ENCODE data around the gene CFAP126. TPM values are rescaled to one million over a fixed set of nuclear protein-coding genes. Genes with fewer than 3 reads are reported as not detected.
"Not testable (repeated sequence)": the region's sequence is repeated elsewhere in the genome, so short reads cannot be mapped to it uniquely, and the experiment has no call there.

The CFAP126 gene
- total RNA-seq, 1 experiment from 2014 or later = not detected

DNA sequence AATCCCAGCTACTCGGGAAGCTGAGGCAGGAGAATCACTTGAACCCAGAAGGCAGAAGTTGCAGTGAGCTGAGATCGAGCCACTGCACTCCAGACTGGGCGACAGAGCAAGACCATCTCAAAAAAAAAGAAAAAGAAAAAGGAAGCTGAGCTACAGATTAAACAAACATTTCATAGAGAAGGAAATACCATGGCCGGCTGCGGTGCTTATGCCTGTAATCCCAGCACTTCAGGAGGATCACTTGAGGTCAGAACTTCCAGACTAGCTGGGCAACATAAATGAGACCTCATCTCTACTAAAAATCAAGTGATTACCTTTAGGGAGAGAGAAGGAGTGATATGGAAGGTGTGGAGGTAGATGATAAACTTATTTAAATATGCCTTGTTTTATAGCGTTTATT lies 14.0 kb upstream of the CFAP126 start:
- DNase-seq (ENCODE audit: low read depth) = no peak

DNA sequence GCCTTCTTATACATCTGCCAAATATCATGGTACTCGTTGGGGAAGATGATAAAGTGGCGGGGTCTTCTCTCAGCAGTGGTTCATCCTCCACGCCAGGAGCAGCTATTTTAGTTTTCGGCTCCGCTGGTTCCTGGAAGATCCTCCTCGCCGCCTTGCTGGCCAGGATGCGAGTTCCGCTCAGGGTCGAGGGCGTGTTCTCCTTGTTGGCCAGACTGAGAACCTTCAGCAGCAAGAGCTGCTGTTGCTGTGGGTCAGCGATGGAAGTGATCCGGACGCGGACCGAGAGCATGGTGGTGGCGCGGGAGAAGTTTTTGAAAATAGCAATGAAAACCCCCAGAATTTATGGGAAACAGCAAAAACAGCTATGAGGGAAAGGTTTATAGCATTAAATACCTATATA lies 11.4 kb upstream of the CFAP126 start:
- no peak for DNase-seq (ENCODE audit: low read depth)

DNA sequence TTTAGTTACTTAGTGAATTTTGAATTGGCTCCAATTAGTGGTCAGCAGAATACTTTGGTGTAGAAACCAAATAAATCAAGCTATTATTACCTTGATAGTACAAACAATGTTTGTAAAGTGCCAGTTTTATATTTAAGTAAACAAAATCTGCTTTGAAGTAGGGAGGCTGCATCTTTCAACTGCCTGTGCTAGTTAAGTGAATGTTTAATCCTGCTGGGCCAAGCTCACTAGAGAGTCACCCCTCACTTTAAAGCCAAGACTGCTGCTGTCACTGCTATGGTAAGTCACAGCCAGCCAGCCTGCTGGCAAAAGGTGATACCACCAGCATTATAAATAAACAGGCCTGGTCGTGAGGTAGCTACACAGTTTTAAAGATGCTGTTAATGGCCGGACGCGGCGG lies 10.3 kb upstream of the CFAP126 start:
- DNase-seq (ENCODE audit: low read depth) = no peak

DNA sequence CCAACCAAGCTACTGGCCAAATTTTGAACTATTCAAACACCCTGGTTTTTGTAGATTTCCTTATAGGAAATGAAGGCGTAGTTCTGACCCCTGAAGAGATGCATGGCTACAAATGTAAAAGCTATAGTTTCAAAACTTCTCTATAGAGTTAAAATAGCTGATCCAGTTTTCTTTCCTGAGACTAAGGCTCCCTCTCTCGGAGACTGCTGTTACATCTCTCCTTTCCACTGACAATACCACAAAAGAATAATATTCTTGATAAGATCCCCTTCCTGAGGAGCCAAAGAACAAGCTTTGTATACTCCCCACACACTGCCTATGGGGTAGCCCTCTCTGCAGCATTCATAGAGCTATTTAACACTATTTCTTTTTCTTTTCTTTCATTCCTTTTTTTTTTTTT lies 6.7 kb upstream of the CFAP126 start:
- peak; percentile 25 for DNase-seq (ENCODE audit: low read depth)

DNA sequence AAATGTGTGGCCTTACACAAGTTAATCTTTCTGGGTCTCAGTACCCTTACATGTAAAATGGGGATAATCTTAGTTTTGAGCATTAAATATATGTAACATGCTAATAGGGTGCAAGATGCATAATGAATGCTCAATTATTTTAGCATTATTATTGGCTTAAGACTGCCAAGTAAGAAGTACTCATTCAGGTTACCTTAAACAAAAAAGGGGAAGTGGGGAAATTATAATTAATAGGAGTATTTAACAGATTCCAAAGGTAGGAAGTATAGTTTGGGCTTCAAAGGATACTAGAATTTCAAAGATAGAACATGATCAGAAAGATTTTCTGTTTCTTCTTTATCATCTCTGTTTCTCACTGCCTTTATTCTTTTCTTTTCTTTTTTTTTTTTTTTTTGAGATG lies 5.8 kb upstream of the CFAP126 start:
- no peak for DNase-seq (ENCODE audit: low read depth)

DNA sequence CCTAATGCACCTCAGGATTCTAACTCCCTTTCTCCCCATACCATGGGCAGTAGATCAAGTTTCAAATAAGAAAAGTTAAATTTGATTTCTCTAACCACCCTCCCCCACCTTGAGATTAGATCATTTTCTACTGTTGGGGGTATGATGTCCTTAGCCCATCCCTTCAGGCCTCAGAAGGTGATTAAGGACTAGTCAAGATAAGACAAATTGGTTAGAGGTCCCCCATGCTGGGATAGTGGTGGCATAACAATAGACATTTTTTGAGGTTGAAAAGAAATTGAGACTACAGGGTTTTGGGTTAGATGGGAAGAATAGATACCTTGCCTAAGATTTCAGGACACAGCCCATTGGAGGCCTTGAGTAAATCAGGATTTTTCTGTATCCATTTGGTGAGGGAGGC lies 2.5 kb downstream of the CFAP126 start:
- no peak for DNase-seq (ENCODE audit: low read depth)

DNA sequence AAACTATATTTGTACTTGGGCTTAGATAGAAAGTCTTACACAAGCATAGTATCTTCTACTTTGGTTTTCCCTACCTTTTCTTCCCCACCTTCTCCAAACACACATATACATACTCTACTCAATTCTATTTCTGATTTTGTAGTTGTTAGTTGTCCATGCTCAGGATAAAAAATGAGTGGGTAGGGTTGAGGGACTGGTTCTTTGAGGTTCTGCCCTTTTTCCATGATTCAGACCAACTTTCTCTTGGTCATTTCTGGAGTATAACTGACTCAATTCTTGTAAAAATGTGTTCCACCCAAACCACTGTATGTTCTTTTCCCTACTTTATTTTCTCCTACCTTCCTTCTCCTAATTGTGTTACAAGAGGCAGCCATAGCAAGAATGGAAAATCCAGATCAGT lies 3.3 kb downstream of the CFAP126 start:
- no peak for DNase-seq (ENCODE audit: low read depth)

DNA sequence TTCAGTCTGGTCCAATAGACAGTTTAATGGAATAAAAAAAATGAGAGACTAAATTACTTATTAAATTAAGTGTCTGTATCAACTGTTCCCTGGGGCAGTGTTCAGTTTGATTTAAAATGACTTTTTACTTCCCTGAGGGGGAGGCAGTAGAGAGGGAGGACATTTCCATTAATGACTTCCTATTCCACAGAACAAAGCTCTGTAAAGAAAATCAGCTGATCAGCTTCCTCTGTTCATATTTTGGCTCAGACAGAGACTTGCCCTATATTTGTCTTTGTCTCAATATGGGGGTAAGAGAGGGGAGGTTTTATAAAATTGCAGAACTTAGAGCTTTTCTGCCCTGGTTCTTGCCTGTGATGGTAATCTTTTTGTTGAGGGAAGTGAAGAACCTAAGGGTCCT lies 8.4 kb downstream of the CFAP126 start:
- no peak for DNase-seq (ENCODE audit: low read depth)

DNA sequence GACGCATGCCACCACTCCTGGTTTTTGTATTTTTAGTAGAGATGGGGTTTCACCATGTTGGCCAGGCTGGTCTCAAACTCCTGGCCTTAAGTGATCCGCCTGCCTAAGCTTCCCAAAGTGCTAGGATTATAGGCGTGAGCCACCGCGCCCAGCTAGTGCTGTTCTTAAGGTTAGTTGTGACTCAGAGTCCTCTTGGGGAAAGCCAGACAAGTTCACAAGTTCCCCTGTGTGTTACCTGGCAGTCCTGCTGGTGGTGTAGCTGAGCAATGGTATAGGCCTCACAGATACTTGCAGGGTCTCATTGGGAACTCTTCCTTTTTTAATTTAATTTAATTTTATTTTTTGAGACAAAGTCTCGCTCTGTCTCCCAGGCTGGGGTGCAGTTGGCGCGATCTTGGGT lies 10.6 kb downstream of the CFAP126 start:
- no peak for DNase-seq (ENCODE audit: low read depth)

DNA sequence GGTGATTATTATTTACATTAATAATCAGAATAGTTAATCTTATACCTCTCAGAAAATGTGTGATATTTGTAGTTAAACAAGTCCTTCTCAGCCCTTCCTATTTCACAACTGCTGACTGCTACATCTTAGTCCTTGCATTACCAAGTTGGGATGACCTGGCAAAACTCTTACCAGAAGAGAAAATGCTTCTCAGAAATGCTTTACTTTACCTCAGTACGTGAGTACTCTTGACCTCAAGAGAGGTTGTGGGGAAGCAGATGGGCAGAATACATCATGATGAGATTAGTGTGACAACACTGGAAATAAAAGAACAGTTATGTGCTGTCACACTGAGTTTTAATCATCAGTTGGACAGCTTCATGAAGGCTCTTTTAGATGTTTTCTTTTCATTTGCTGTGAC lies 16.2 kb downstream of the CFAP126 start:
- no peak for DNase-seq (ENCODE audit: low read depth)

DNA sequence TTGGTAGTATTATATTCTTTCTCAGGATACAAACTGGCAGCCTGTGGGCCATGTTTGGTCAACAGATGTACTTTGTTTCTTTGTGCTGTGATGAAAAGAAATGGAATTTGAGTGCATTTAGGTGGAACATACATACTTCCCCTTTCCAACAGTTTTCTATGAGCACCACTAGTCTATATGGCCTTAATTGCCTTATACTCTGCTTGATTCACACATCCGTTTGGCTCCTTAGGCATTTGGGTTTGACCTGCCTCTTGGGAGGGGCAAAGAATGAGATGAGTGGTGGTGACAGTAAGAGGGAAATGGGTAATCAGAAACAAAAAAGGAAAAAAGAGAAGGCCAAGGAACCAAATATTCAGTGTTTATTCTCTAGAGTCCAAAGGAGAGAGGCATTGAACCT lies 17.0 kb downstream of the CFAP126 start:
- no peak for DNase-seq (ENCODE audit: low read depth)

DNA sequence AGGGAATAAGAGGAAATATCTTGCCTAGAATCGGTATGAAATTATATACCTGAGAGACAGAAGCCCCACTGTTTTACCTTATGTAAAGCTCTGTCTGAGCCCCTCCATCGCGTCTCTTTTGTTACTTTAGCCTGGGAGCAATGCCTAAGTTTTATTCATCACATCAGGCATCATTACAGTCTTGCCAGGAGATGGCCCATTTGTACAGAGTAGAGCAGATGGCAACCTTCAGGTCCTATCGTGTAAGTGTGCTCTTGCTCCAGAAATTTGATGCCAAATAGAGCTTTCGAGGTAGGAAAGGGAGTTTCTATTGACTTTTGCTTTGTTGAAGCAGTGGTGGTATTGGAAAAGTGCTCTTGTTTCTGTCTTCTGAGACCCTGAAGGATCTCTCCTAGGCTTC lies 24.9 kb downstream of the CFAP126 start:
- no peak for DNase-seq (ENCODE audit: low read depth)

DNA sequence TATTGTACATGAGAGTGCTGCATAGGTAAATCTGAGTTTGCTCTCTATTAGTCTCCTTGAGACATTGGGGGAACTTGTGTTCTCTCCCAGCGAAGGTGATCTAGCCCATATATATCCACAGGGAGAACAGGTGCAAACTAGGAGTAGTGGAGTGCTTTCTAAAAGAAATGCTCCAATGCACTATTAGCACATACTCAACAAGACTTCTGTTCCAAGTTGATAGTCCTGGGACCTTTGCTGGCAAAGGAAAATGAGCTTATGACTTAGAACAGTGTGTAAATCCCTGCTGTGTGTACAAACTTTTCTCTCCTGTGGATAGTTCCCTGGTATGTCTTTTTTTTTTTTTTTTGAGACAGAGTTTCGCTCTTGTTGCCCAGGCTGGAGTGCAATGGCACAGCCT lies 25.5 kb downstream of the CFAP126 start:
- DNase-seq (ENCODE audit: low read depth) = no peak

DNA sequence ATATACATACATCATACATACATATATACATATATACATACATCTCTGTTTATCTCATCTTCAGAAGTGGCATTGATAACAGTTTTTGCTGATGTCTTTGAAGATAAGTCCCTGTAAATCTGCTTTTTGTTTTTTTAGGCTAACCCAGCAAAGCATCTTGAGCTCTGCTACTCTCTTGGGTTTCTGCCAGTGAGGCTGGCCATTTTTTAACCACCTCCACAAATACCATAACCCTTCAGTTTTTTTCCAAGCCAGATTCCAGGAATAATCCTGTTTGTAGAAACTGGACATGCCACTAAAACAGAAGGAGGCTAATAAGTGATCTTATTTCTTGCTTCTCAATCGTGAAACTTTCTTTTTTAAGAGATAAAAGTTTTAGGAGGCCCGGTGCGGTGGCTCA lies 31.9 kb downstream of the CFAP126 start:
- DNase-seq (ENCODE audit: low read depth) = no peak

DNA sequence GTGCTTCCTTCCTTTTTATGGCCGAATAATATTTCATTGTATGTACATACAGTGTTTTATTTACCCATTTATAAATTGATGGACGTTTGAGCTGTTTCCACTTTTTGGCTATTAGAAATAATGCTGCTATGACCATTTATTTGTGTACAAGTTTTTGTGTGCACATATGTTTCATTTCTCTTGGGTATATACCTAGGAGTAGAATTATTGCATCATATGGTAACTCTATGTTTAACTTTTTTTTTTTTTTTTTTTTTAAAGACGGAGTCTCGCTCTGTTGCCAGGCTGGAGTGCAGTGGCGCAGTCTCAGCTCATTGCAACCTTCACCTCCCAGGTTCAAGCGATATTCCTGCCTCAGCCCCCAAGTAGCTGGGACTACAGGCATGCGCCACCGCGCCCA lies 34.5 kb downstream of the CFAP126 start:
- DNase-seq (ENCODE audit: low read depth) = no peak

DNA sequence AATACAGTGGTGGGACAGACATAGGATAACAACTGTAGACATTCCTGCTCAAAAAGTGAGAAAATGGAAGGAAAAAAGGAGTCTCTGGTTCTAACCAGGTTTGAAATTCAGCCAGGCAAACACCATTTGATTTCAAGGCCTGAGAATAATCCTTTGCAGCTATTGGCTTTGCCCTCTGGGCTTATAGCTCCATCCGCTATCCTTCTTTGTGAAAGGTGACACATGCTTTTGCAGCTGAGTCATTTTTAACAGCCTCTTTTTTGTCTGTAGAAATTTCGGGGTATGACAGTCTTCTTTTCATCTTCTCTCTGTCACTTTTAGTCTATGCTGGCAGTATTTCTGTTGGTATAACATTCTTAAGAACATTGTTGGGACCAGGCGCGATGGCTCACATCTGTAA lies 37.3 kb downstream of the CFAP126 start:
- DNase-seq (ENCODE audit: low read depth) = peak; percentile 69

DNA sequence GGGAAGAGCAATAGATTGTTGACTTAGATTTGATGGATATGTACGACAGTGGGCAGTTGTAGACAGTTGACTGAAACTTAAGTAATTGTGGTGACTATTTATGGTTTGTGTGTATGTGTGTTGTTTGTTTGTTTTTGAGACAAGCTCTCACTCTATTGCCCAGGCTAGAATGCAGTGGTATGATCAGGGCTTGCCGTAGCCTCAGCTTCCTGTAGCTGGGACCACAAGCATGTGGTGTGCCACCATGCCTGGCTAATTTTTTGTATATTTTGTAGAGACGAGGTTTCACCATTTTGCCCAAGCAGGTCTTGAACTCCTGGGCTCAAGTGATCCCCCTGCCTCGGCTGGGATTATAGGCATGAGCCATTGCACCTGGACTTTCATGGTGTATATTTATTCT lies 43.7 kb downstream of the CFAP126 start:
- DNase-seq (ENCODE audit: low read depth) = no peak

DNA sequence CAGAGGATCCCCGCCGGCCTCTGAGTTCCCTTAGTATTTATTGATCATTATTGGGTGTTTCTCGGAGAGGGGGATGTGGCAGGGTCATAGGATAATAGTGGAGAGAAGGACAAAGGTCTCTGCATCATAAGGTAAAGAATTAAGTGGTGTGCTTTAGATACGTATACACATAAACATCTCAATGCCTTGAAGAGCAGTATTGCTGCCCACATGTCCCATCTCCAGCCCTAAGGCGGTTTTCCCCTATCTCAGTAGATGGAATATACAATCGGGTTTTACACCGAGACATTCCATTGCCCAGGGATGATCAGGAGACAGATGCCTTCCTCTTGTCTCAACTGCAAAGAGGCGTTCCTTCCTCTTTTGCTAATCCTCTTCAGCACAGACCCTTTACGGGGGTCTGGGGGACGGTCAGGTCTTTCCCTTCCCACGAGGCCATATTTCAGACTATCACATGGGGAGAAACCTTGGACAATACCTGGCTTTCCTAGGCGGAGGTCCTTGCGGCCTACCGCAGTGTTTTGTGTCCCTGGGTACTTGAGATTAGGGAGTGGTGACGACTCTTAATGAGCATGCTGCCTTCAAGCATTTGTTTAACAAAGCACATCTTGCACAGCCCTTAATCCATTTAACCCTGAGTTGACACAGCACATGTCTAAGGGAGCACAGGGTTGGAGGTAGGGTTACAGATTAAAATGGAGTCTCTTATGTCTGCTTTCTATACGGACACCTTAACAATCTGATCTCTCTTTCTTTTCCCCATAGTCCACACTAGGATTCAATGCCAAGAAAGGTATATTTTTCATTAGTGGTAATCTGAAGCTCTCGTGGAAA lies 51.6 kb downstream of the CFAP126 start:
- DNase-seq (ENCODE audit: low read depth) = not testable (repeated sequence)

Other genes starting within 250 kb of the CFAP126 start
- 105 and 111 TPM in 2 replicates for gene PFDN2, start 249.8 kb downstream of the CFAP126 start, total RNA-seq (2014; rRNA removed; shearing (Covaris generic))
- 24.5 and 31.5 TPM in 2 replicates for gene NIT1, start 249.8 kb downstream of the CFAP126 start, total RNA-seq (2014; rRNA removed; shearing (Covaris generic))
- gene DEDD, start 235.2 kb downstream of the CFAP126 start, total RNA-seq (2014; rRNA removed; shearing (Covaris generic)) = 34.0 and 36.6 TPM in 2 replicates
- 97.0 and 125 TPM in 2 replicates for gene UFC1, start 213.9 kb downstream of the CFAP126 start, total RNA-seq (2014; rRNA removed; shearing (Covaris generic))
- gene USP21, start 208.4 kb downstream of the CFAP126 start, total RNA-seq (2014; rRNA removed; shearing (Covaris generic)) = 7.9 and 10.1 TPM in 2 replicates
- gene PPOX, start 201.4 kb downstream of the CFAP126 start, total RNA-seq (2014; rRNA removed; shearing (Covaris generic)) = 6.2 and 7.2 TPM in 2 replicates
- 36.6 and 41.8 TPM in 2 replicates for gene B4GALT3, start 190.4 kb downstream of the CFAP126 start, total RNA-seq (2014; rRNA removed; shearing (Covaris generic))
- 0.39 and 0.67 TPM in 2 replicates for gene ADAMTS4, start 168.8 kb downstream of the CFAP126 start, total RNA-seq (2014; rRNA removed; shearing (Covaris generic))
- 58.4 and 111 TPM in 2 replicates for gene NDUFS2, start 165.5 kb downstream of the CFAP126 start, total RNA-seq (2014; rRNA removed; shearing (Covaris generic))
- gene FCER1G, start 152.6 kb downstream of the CFAP126 start, total RNA-seq (2014; rRNA removed; shearing (Covaris generic)) = not detected in 2 replicates
- not detected in 2 replicates for gene APOA2, start 144.2 kb downstream of the CFAP126 start, total RNA-seq (2014; rRNA removed; shearing (Covaris generic))
- 13.5 and 14.3 TPM in 2 replicates for gene TOMM40L, start 141.8 kb downstream of the CFAP126 start, total RNA-seq (2014; rRNA removed; shearing (Covaris generic))
- gene NR1I3, start 129.7 kb downstream of the CFAP126 start, total RNA-seq (2014; rRNA removed; shearing (Covaris generic)) = not detected in 2 replicates
- not detected in 2 replicates for gene PCP4L1, start 109.1 kb downstream of the CFAP126 start, total RNA-seq (2014; rRNA removed; shearing (Covaris generic))
- 0.62 and 0.89 TPM in 2 replicates for gene MPZ, start 57.9 kb downstream of the CFAP126 start, total RNA-seq (2014; rRNA removed; shearing (Covaris generic))
- gene SDHC, start 53.5 kb downstream of the CFAP126 start, total RNA-seq (2014; rRNA removed; shearing (Covaris generic)) = 19.2 and 44.2 TPM in 2 replicates
- gene FCGR2A, start 137.6 kb upstream of the CFAP126 start, total RNA-seq (2014; rRNA removed; shearing (Covaris generic)) = 6.6 and 7.8 TPM in 2 replicates
- gene HSPA6, start 156.7 kb upstream of the CFAP126 start, total RNA-seq (2014; rRNA removed; shearing (Covaris generic)) = 0.15 and 0.44 TPM in 2 replicates
- not detected in 2 replicates for gene FCGR3A, start 181.9 kb upstream of the CFAP126 start, total RNA-seq (2014; rRNA removed; shearing (Covaris generic))